ENCODE data around the gene GALNT7.

GALNT7 gene

GRCh38 chr4:173317004-173317403, 148.4 kb downstream of the GALNT7 start:
- DNase-seq: peak in 1 of 2 experiments; percentile 13

DNA sequence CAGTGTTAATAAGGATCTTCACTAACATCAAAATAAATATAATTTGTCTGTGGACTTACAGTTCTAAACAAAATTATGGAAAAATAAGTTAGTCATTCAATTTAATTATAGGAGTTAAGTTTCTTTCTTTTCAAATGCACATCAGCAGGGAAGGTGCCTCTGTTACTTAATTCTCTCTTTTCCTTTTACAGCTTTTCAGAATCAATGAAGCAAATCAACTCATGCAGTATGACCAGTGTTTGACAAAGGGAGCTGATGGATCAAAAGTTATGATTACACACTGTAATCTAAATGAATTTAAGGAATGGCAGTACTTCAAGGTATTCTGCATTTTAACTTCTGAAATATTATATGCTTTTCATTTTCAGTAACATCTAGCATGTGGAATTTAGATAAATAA, 149.6 kb downstream of the GALNT7 start:
- DNase-seq: no peak

- peak in 1 of 2 experiments; percentile 16 for DNase-seq
Observed at GRCh38 chr4:173318648-173319211, 150.1 kb downstream of the GALNT7 start.

DNA sequence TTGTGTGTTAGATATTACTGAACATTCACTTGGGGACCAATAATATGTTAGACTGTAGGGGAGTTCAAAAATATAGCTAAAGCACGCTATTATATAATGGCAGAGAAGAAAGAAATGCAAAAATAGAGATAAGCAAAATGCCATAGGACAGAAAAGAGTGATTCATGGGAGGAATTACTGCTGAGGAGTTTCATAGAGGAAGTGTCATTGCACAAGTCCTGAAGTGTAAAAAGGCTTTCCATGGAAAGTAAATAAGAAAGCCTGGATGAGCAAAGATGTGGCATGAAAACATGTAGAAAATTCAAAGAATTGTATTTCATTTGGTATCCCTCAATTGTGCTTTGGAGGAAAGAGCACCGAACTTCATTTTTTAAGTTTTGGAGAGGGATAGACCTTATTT, 151.1 kb downstream of the GALNT7 start:
- no peak for DNase-seq

GRCh38 chr4:173325007-173325736, 156.6 kb downstream of the GALNT7 start:
- no peak for DNase-seq

DNA sequence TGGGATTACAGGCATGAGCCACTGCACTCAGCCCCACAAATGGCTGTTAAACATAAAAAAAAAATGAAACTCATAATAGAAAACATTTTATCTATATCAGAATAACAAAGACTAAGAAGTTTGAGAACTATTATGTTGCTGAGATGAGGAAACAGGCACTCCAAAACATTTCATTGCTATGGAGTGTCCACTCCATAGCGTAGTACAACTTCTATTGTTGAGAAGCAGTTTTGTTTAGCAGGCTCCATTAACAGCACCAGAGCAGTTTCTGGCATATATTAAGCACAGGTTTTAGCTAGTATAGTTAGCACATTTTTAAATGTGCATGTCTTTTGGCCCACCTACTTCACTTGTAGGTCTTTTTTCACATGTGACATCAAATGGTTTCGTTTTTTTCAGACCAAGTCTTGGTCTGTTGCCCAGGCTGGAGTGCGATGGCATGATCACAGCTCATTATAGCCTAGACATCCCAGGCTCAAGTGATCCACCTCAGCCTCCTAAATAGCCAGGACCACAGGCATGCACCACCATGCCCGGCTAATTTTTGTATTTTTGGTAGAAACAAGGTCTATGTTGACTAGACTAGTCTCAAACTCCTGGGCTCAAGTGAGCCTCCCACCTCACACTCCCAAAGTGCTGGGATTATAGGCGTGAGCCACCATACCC, 159.8 kb downstream of the GALNT7 start:
- DNase-seq: no peak

GRCh38 chr4:173330590-173330989, 162.0 kb downstream of the GALNT7 start:
- DNase-seq: no peak

- DNase-seq: peak in 1 of 2 experiments; percentile 23
Observed at GRCh38 chr4:173332021-173332487, 163.4 kb downstream of the GALNT7 start.

DNA sequence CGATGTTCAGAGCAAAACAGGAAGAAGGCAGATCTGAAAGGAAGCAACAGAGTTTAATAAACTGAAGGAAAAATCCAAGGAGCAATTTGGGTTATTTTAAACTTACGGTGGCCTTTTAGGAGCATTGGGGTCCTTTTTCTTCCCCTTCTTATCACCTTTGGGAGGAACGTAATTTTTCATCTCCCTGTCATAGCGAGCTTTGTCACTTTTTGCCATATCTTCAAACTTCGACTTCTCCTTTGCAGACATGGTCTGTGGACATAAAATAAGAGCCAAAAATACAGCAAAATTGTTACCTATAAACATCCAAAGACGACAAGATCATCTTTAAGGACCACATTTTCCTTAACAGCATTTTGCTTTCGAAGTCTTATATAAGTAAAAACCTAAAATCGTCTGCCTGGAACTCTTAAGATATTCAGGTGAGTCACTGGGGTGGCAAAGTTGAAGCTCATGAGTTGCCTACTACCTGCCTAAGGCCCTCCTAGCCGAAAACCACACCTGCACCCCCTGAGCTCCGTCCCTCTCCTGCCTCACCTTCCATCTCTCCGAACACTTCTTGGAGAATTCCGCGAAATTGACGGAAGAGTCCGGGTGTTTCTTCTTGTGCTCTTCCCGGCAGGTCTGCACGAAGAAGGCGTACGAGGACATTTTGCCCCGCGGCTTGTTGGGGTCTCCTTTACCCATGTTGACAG, 164.5 kb downstream of the GALNT7 start:
- no peak for DNase-seq

DNA sequence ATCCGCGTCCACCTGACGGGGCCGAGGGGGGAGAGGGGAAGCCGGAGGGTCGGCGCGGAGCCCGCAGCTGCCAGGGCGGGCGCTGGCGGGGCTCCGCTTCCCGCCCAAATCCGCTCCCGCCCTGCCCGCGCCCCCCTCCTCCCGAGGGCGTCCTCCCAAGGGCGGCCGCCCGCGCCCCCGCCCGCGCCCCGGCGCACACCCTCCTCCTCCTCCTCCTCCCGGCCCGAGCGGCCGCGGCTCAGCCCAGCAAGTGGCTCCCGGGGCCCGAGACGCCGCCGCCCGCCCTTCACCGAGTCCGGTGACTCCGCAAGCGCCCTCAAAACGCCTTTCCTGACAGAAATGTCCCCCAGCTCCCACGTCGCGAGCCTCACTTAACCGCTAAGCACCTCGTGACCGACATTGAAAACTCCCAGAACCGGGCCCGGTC, 165.1 kb downstream of the GALNT7 start:
- DNase-seq: no peak

DNA sequence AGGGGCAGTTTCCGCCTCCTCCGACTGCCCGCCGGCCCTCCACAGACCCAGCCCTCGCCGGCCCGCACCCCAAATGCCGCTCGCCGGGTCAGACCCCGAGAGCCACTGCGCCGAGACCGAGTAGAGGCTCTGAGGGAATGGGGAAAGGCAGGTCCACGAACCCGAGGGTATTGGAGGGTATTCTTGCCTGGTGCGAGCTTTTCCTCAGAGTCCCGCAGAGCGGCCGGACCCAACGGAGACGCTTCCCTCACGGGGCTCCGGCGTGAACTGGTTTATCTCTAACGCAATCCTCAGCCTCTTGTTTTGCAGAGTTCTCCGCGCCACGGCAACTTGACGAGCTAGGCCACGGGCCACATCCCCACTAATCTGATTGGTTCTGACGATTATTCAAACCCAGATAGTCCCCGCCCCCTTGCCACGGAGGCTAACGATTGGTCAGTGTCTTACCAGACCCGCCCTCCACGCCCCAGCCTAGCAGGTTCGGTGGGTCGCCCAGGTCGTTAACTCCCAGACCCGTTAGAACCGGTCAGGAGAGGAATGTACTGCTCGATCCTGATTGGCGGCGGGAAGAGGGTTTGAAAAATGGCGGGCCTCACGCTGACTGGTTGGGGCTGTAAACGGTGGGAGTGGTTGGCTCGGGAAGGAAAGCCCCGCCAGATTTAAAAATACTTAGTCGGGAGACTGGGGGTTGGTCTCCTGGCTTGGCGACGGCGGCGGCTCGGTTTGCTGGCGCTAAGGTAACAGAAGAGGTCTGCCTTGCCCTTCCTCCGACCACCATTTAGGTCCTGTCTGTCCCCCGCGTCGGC, 165.7 kb downstream of the GALNT7 start, which contains the start of gene HMGB2:
Gene HMGB2 (minus strand): TSS at position 274 of the 806 bp plus-strand sequence. CDS start 709 bp downstream, outside the sequence.
- peak; percentile 88 to 95 for DNase-seq

DNA sequence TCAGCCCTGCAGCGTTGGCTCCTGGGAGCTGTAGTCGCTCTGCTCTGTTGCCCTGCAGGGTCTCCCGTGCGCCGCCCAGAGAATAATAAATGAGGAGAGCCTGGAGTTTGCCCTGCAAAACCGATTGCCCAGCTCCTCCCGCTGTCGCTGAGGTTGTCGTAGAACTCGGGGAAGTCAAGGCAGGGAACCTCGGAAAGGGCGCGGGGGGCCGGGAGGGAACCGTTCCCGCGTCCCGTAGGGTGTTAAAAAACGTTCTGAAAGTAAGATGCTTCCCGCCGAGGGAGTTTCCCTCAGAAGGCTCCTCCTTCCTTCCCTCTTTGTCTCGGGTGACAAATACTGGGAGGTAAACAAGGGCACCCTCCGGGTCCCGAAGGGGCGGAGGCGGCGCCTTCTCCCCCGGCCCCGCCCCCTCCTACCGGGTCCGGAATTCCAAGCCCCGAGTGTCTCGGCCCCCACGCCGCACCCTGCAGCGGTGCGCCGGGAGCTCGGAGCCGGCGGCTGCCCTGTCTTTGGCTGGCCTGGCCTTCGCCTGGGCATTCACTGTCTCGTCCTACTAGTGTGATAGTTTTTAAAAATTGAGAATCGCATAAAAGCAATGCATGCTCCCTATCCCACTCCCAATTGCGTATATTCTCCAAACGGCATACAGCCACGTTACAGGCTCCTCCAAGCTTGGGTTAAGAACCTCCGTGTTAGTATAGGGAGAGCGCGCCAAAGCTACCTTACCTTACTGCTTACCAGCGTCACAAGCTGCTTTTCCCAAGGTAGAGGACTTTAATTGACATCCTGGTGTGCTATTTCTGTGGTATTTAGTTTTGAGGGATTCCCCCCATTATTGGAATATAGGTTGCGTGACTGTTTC, 166.5 kb downstream of the GALNT7 start:
- DNase-seq: peak; percentile 65 to 87

DNA sequence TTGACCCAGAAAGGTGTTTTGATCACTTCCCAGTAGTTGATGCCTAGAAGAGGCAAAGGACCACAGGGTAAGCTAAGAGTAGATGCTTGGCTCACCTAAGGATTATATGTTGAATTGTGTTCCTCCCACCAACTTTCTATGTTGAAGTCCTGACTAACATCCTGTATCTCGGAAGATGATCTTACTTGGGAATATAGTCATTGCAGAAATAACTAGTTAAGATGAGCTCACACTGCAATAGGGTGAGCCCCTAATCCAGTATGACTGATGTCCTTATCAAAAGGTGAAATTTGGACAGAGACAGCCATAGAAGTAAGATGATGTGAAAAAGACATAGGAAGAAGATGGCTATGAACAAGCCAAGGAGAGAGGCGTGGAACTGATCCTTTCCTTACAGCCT, 168.9 kb downstream of the GALNT7 start:
- no peak for DNase-seq

GRCh38 chr4:173343832-173344397, 175.3 kb downstream of the GALNT7 start:
- no peak for DNase-seq

DNA sequence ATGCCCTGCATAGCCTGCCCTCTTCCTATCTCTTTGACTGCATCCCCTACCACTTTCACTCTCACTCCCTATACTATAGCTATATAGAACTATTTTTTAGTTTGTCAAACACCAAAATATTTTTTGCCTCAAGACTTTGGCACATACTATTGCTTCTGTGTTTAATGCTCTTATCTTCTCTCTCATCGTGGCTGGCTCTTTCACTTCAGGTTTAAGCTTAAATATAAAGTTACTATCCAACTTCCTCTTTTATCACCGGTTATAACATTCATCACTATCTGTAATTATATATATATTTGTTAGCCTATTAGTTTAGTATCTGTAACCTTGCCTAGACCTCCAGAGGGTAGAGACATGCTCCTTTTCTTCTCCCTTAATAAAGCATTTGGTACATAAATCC, 177.0 kb downstream of the GALNT7 start:
- no peak for DNase-seq

GRCh38 chr4:173346074-173346473, 177.5 kb downstream of the GALNT7 start:
- peak; percentile 6 to 10 for DNase-seq

- no peak for DNase-seq
Observed at GRCh38 chr4:173347467-173347866, 178.9 kb downstream of the GALNT7 start.

GRCh38 chr4:173357939-173358338, 189.3 kb downstream of the GALNT7 start:
- DNase-seq: no peak

DNA sequence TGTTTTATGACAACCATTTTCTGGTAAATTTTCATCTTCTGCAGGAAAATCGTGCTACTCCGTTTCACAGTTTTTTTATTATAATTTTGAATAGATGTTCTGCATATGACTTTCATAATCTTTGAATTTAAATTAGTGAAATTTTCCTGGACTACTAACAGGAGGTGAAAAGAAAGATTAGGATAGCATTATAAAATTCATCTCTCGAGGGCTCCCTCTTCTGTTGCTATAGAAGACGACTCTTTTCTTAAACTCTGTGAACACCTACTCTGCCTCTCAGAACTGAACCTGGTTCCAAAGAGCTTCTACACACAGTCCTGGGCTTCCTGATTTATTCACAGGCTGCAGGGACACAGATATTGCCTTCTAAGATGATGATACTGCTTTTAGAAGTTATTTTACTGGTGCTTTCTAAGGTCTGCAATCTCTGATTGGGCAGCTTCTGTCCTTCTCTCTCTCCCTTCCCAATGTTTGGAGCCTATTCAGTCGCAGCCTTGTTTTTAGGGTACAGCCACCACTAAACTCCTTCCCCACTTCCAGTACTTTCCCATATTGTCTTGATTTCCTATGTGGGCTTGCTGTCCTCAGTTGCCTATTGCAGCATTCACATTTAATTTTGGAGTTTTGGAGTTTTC, 192.1 kb downstream of the GALNT7 start:
- peak in 1 of 2 experiments; percentile 16 for DNase-seq

DNA sequence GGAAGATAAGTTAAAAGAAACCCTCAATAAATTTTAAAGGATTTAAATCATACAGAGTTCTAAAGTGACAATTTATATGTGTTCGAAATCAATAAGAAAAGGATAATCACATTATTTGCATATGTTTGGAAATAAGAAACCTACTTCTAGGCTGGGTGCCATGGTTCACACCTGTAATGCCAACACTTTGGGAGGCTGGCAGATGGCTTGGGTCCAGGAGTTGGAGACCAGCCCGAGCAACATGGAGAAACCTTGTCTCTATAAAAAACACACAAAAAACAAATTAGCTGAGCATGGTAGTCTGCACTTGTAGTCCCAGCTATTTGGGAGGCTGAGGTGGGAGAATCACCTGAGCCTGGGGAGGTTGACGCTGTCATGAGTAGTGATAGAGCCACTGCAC, 194.1 kb downstream of the GALNT7 start:
- DNase-seq: no peak
